ENCODE measurements around the gene FHIP2A.

Gene FHIP2A

GRCh38 chr10:114857922-114858629 lies 36.5 kb downstream of the FHIP2A start:
- no peak for DNase-seq

DNA sequence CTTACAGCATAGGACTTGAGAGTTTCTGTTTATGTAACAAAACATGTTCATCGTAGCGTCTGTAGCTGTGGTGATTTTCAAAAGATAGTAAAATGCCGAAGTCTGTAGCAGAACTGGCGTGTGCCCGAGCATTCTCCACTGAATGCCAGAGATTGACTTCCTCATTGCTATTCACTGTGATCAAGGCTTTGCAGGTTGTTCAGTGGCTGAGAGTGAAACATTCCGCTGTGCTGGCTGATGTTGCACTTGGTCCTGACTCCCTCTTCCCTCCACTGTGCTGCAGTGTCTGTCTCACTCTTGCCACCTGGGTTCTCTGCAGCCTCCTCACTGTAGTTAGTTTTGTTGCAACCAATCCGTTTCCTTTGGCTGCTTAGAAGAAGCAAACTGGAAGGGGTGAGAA lies 37.6 kb downstream of the FHIP2A start:
- no peak for DNase-seq

- no peak for DNase-seq
Measured at GRCh38 chr10:114862456-114862855, 40.9 kb downstream of the FHIP2A start.

- DNase-seq: no peak
Measured at GRCh38 chr10:114867365-114867764, 45.8 kb downstream of the FHIP2A start.

DNA sequence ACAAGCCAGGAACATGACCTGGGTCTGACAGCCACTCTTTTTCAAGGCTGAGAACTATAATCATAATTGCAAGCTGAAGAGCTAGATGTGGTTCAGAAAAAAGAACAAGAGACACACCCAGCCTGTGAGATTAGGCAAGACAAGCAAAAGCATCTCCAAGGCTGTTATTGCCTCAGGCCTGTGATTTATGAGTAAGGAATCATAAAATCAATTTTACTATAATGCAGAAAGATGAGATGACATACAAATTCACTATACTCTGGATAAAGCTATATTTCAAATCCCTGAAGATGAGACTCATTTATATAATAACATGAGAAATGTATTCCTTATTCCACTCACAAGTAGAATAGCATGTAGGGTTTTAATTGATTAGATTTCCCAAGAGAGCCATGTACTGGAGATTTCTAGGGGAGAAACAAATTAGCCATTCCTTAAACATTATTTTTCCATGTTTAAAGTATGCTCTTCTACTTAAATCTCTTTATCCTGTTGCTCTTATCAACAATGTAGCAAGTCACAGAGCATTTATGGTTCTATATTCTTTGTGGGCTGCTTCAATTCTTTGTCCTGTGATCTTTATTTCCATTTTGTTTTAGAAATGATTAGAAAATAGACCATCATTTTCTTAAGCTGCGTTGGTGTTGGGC lies 47.4 kb downstream of the FHIP2A start:
- no peak for DNase-seq

DNA sequence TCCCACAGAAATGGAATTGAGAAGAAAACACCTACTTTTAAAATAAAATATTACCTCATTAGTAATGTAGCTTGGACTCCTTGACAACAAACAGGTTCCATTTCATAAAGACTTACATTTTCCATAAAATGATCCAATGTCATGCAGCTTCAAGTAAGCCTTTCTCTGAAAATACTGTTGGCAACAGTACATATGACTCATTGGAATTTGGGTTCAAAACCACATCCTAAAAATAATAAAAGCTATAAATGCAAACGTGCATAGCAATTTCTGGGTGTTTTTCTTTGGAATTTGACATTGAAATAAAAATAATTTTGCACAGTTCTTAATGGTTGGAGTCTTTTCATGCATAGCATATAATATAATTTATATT lies 47.9 kb downstream of the FHIP2A start:
- DNase-seq: no peak

DNA sequence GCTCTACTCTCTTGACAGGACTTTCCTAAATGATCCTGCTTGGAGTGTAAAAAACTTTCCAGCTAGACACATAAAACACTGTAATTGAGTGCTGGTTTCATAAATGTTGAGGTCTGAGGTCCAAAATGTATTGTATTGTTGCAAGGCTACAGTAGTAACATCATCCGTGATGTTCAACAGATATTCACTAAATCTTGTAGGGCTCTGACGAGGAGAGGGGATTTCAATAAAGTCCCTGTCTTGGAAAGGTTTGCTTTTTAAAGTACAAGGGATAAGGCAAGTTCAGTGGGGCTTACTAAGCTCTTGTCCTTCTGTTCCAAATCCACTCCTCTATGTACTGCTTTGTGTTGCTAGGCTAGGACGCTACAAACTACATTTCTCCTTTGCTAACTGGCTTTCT lies 48.9 kb downstream of the FHIP2A start:
- no peak for DNase-seq

GRCh38 chr10:114871379-114871778 lies 49.8 kb downstream of the FHIP2A start:
- DNase-seq: no peak
